Glomerular visceral epithelial cell (primary cell): ENCODE measurements around the gene CEP170.
A peak's percentile ranks its signal among the peaks of the same experiment; 100 is the strongest.
"Not testable (repeated sequence)": the region's sequence is repeated elsewhere in the genome, so short reads cannot be mapped to it uniquely, and the experiment has no call there.

Experiments used
- DNase-seq: peaks from one replicate; pipeline ENCODE4 v3.0.0-alpha.2; 2016; ENCODE audit errors: extremely low spot score

CEP170 gene

GRCh38 chr1:243234978-243235647, 20.0 kb downstream of the CEP170 start:
- peak; percentile 15 for DNase-seq

GRCh38 chr1:243233908-243234307, 21.2 kb downstream of the CEP170 start:
- no peak for DNase-seq

GRCh38 chr1:243230914-243231313, 24.2 kb downstream of the CEP170 start:
- DNase-seq = no peak

- DNase-seq = no peak
These were observed 25.6 kb downstream of the CEP170 start for GRCh38 chr1:243229526-243229925.

GRCh38 chr1:243227622-243228021, 27.5 kb downstream of the CEP170 start:
- no peak for DNase-seq

- DNase-seq = no peak
These were observed 37.0 kb downstream of the CEP170 start for GRCh38 chr1:243218059-243218458.

- no peak for DNase-seq
These were observed 37.7 kb downstream of the CEP170 start for GRCh38 chr1:243217349-243217748.

GRCh38 chr1:243216741-243217140, 38.3 kb downstream of the CEP170 start:
- DNase-seq = no peak

- not testable (repeated sequence) for DNase-seq
These were observed 39.7 kb downstream of the CEP170 start for GRCh38 chr1:243215276-243215875.

- peak; percentile 10 for DNase-seq
These were observed 41.9 kb downstream of the CEP170 start for GRCh38 chr1:243213045-243213787.

- DNase-seq = not testable (repeated sequence)
These were observed 43.1 kb downstream of the CEP170 start for GRCh38 chr1:243211984-243212383.

- DNase-seq = peak; percentile 58
These were observed 50.0 kb downstream of the CEP170 start for GRCh38 chr1:243205026-243205501.

- DNase-seq = not testable (repeated sequence)
These were observed 50.7 kb downstream of the CEP170 start for GRCh38 chr1:243204336-243204735.

- not testable (repeated sequence) for DNase-seq
These were observed 51.9 kb downstream of the CEP170 start for GRCh38 chr1:243203196-243203595.

- not testable (repeated sequence) for DNase-seq
These were observed 53.8 kb downstream of the CEP170 start for GRCh38 chr1:243201316-243201715.

- not testable (repeated sequence) for DNase-seq
These were observed 57.6 kb downstream of the CEP170 start for GRCh38 chr1:243197524-243197923.

GRCh38 chr1:243193330-243193729, 61.8 kb downstream of the CEP170 start:
- DNase-seq = not testable (repeated sequence)

- DNase-seq = not testable (repeated sequence)
These were observed 68.7 kb downstream of the CEP170 start for GRCh38 chr1:243186201-243186995.

- DNase-seq = not testable (repeated sequence)
These were observed 70.3 kb downstream of the CEP170 start for GRCh38 chr1:243184787-243185186.

GRCh38 chr1:243183661-243184060, 71.4 kb downstream of the CEP170 start:
- DNase-seq = not testable (repeated sequence)

GRCh38 chr1:243183176-243183575, 71.9 kb downstream of the CEP170 start:
- DNase-seq = not testable (repeated sequence)

GRCh38 chr1:243179720-243180119, 75.4 kb downstream of the CEP170 start:
- DNase-seq = no peak
